ENCODE data around the gene SCN4B. TPM values are rescaled to one million over a fixed set of nuclear protein-coding genes. Genes with fewer than 3 reads are reported as not detected.

SCN4B gene
- total RNA-seq, 1 experiment from 2014 or later, result 1.6 TPM

- Histone ChIP-seq H3K27me3 (ENCODE audit: insufficient read depth, low read length) (peaks cover 21% of the 10 kb centered on the region; the same call in 1 of the 2 replicates), H2AFZ (ENCODE audit: low read length) (no peak overlapping the region), H3K9ac (ENCODE audit: extremely low read depth, insufficient read length, low read length) (no peak overlapping the region), H4K8ac (replicated peaks; ENCODE audit: insufficient read length, low read depth, low read length) (no peak overlapping the region), H4K20me1 (ENCODE audit: control insufficient read depth, insufficient read depth, insufficient read length) (no peaks in the 10 kb centered on the region), H3K18ac (ENCODE audit: insufficient read length, low read depth, low read length) (no peak overlapping the region), H4K5ac (ENCODE audit: insufficient read length, low read depth, low read length) (no peak overlapping the region), H3K4ac (ENCODE audit: low read depth, low read length) (no peak overlapping the region), H3T11ph (ENCODE audit: low read length) (no peak overlapping the region), H2AK5ac (ENCODE audit: insufficient read length, low read length) (no peak overlapping the region), H2BK12ac (ENCODE audit: insufficient read length, low read depth, low read length) (no peak overlapping the region), H3K4me2 (ENCODE audit: insufficient read depth, insufficient read length, low read length) (no peak overlapping the region), H3K4me1 (ENCODE audit: insufficient read depth, low read length) (peaks cover 6% of the 10 kb centered on the region; the same call in 1 of the 2 replicates), H3K14ac (ENCODE audit: insufficient read depth, low read length) (no peak overlapping the region), H3K79me2 (ENCODE audit: insufficient read depth, low read length) (no peaks in the 10 kb centered on the region), H3K79me1 (ENCODE audit: insufficient read depth, low read depth, low read length, poor library complexity, severe bottlenecking) (no peaks in the 10 kb centered on the region), H2BK20ac (ENCODE audit: low read depth, low read length, poor library complexity, severe bottlenecking) (no peak overlapping the region), H2BK120ac (ENCODE audit: low read depth, low read length, poor library complexity, severe bottlenecking) (no peak overlapping the region), H3K23me2 (ENCODE audit: insufficient read length, low read depth, low read length, poor library complexity, severe bottlenecking) (peaks cover 4% of the 10 kb centered on the region), H2BK15ac (ENCODE audit: low read depth, low read length) (no peak overlapping the region), H3K23ac (ENCODE audit: insufficient read length, low read depth, low read length) (no peak overlapping the region), H3K27ac (ENCODE audit: insufficient read length, low read depth, low read length) (no peak overlapping the region), H3K56ac (ENCODE audit: insufficient read length, low read depth, low read length) (no peak overlapping the region), H2BK5ac (ENCODE audit: insufficient read length, low read length) (no peak overlapping the region), H3K9me3 (ENCODE audit: control insufficient read depth, low read depth, low read length) (no peaks in the 10 kb centered on the region), H4K91ac (ENCODE audit: insufficient read length, low read depth, low read length) (no peak overlapping the region)
- Mint-ChIP-seq H3K36me3 (ENCODE audit: insufficient read depth in 1 of 3, low read depth in 3 of 3) (no peaks in the 10 kb centered on the region), H3K27me3 (ENCODE audit: low read depth) (peaks cover 91% of the 10 kb centered on the region), H3K4me1 (peaks cover 18 to 23% of the 10 kb centered on the region in 2 experiments), H3K4me3 (no peak overlapping the region), H3K27ac (no peak overlapping the region), H3K9me3 (no peaks in the 10 kb centered on the region)
- TF ChIP-seq, protein P1, sequence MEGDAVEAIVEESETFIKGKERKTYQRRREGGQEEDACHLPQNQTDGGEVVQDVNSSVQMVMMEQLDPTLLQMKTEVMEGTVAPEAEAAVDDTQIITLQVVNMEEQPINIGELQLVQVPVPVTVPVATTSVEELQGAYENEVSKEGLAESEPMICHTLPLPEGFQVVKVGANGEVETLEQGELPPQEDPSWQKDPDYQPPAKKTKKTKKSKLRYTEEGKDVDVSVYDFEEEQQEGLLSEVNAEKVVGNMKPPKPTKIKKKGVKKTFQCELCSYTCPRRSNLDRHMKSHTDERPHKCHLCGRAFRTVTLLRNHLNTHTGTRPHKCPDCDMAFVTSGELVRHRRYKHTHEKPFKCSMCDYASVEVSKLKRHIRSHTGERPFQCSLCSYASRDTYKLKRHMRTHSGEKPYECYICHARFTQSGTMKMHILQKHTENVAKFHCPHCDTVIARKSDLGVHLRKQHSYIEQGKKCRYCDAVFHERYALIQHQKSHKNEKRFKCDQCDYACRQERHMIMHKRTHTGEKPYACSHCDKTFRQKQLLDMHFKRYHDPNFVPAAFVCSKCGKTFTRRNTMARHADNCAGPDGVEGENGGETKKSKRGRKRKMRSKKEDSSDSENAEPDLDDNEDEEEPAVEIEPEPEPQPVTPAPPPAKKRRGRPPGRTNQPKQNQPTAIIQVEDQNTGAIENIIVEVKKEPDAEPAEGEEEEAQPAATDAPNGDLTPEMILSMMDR (conservative IDR thresholded peaks at IDR 0.05), result no peak
- WGBS (ENCODE audit: extremely low coverage, insufficient read length, low lambda C conversion rate), result no CpG with 5 or more reads among the region's 6 CpGs
- no peak for DNase-seq
Measured at GRCh38 chr11:118161786-118162185, 9.2 kb upstream of the SCN4B start.
